Endodermal cell (in vitro differentiated cells): ENCODE results near the gene OPRM1. TPM values are rescaled to one million over a fixed set of nuclear protein-coding genes. Genes with fewer than 3 reads are reported as not detected.

Experiments used
- DNase-seq: peaks from one replicate; pipeline ENCODE4 v3.0.0-alpha.2; 2017
- H3K27ac ChIP-seq: 2 replicates; pipeline ENCODE4 v1.5.1; 2013; ENCODE audit warnings: mild to moderate bottlenecking, low read depth, low read length, moderate library complexity
- H3K27me3 ChIP-seq: 2 replicates; pipeline ENCODE4 v1.6.1; 2013; ENCODE audit warnings: mild to moderate bottlenecking, low read length, moderate library complexity; ENCODE audit not compliant: insufficient read depth, control insufficient read depth, poor library complexity, severe bottlenecking
- H3K36me3 ChIP-seq: 2 replicates; pipeline ENCODE4 v1.7.0; 2013; ENCODE audit warnings: mild to moderate bottlenecking, low read length, moderate library complexity; ENCODE audit not compliant: control insufficient read depth, insufficient read depth
- H3K4me1 ChIP-seq: one replicate; pipeline ENCODE4 v1.7.0; 2013; ENCODE audit warnings: low read length; ENCODE audit not compliant: control insufficient read depth, insufficient read depth
- H3K4me3 ChIP-seq: 2 replicates; pipeline ENCODE4 v1.5.1; 2013; ENCODE audit warnings: mild to moderate bottlenecking, low read length, moderate library complexity
- H3K9ac ChIP-seq: 2 replicates; pipeline ENCODE4 v1.6.1; 2013; ENCODE audit warnings: mild to moderate bottlenecking, low read length, moderate library complexity; ENCODE audit not compliant: poor library complexity, severe bottlenecking; ENCODE audit errors: extremely low read depth
- H3K9me3 ChIP-seq: 2 replicates; pipeline ENCODE4 v1.6.1; 2013; ENCODE audit warnings: mild to moderate bottlenecking, low read length, moderate library complexity; ENCODE audit not compliant: control insufficient read depth
- H3K27ac Mint-ChIP-seq: 2 replicates; pipeline ENCODE4 v1.8.0; 2020; ENCODE audit warnings: mixed read lengths
- H3K27me3 Mint-ChIP-seq: 2 replicates; pipeline ENCODE4 v1.8.0; 2021; ENCODE audit warnings: mild to moderate bottlenecking, mixed read lengths; ENCODE audit not compliant: insufficient read depth
- H3K36me3 Mint-ChIP-seq: 2 replicates; pipeline ENCODE4 v1.8.0; 2020; ENCODE audit warnings: low read depth, mixed read lengths
- H3K4me1 Mint-ChIP-seq: 2 replicates; pipeline ENCODE4 v1.8.0; 2020; ENCODE audit warnings: mixed read lengths
- H3K4me3 Mint-ChIP-seq: 2 replicates; pipeline ENCODE4 v1.8.0; 2020; ENCODE audit warnings: mild to moderate bottlenecking, moderate library complexity, mixed read lengths
- H3K9me3 Mint-ChIP-seq: 2 replicates; pipeline ENCODE4 v1.8.0; 2020; ENCODE audit warnings: mild to moderate bottlenecking, mixed read lengths
- WGBS, 2 experiments: methylation state at CpG; one replicate each; pipeline versions ENCODE4 v1.1.5 to v1.1.7; 2013; ENCODE audit warnings: missing lambda C conversion rate in 2 of 2, mixed read lengths in 1 of 2; ENCODE audit not compliant: insufficient coverage in 1 of 2, insufficient read length in 1 of 2; 5-methylcytosine and 5-hydroxymethylcytosine counted together
- total RNA-seq, 2 donors: library from RNA; stranded (reverse); fragmentation: NEBNext Ultra II Directional in 1 of 2; extraction: Animal tissue kit (Norgen Biotek cat#: 25700) in 1 of 2; gene quantifications; 2 replicates in 1 of 2; 3 replicates in 1 of 2; pipeline ENCODE4 v1.2.1, GENCODE V29; 2021
- TF ChIP-seq, protein P1 (sequence below): fragments of 200-600 bp; sonication (generic); conservative IDR thresholded peaks from 2 replicates; pipeline ENCODE4 v1.5.0; 2021; ENCODE audit warnings: antibody characterized with exemption, mild to moderate bottlenecking

The OPRM1 gene
- total RNA-seq, 2 donors from 2014 or later: not detected

DNA sequence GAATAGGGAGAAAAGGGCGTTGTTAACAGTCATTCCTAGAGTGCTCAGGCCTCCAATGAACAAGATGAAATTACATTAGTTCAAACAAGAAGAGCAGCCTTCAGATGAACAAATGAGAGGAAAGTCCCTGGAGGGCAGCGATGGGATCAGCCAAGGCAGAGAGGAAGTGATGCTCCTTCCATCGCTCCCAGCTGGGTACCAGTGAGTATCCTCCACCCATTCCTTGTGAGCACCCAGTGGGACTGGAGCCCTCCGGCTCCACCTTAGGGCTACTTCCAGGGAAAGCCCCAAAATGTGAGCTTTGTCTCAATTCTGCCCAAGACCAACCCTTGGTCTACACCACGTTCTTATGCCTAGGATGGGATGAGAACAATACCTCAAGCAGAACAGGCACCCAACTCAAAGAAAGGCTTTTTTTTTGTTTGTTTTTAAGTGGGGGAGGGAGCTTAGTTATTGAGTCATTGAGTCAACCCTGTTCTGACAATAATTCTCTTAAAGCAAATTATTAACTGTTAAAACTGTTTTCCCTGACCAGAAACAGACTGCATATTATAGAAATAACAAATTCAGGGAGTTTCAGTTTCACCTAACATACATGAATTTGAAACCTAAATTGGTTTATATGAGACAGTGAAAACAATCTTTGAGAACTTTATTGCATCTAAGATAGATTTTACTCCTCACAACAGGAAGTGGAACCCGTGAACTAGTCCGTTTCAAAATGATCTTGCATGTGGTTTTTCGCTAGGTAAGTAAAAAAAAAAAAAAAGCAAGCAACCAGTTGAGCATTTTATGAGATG lies 210.7 kb downstream of the OPRM1 start:
- no peak overlapping the region for H3K9ac ChIP-seq
- 92 to 100% methylated on average over 3 to 8 of the region's 8 CpGs for WGBS, 2 experiments
- Mint-ChIP-seq H3K4me1 (peaks cover 36% of the 10 kb centered on the region), H3K27me3 (no peaks in the 10 kb centered on the region), H3K36me3 (no peaks in the 10 kb centered on the region), H3K9me3 (peaks cover 3% of the 10 kb centered on the region), H3K27ac (no peak overlapping the region), H3K4me3 (no peak overlapping the region)
- H3K4me1 ChIP-seq: peaks cover 9% of the 10 kb centered on the region
- no peaks in the 10 kb centered on the region for H3K9me3 ChIP-seq
- H3K4me3 ChIP-seq: no peak overlapping the region
- no peak for DNase-seq
- TF ChIP-seq, protein P1, sequence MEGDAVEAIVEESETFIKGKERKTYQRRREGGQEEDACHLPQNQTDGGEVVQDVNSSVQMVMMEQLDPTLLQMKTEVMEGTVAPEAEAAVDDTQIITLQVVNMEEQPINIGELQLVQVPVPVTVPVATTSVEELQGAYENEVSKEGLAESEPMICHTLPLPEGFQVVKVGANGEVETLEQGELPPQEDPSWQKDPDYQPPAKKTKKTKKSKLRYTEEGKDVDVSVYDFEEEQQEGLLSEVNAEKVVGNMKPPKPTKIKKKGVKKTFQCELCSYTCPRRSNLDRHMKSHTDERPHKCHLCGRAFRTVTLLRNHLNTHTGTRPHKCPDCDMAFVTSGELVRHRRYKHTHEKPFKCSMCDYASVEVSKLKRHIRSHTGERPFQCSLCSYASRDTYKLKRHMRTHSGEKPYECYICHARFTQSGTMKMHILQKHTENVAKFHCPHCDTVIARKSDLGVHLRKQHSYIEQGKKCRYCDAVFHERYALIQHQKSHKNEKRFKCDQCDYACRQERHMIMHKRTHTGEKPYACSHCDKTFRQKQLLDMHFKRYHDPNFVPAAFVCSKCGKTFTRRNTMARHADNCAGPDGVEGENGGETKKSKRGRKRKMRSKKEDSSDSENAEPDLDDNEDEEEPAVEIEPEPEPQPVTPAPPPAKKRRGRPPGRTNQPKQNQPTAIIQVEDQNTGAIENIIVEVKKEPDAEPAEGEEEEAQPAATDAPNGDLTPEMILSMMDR: no peak
- no peaks in the 10 kb centered on the region for H3K27me3 ChIP-seq
- no peak overlapping the region for H3K27ac ChIP-seq
- no peaks in the 10 kb centered on the region for H3K36me3 ChIP-seq

DNA sequence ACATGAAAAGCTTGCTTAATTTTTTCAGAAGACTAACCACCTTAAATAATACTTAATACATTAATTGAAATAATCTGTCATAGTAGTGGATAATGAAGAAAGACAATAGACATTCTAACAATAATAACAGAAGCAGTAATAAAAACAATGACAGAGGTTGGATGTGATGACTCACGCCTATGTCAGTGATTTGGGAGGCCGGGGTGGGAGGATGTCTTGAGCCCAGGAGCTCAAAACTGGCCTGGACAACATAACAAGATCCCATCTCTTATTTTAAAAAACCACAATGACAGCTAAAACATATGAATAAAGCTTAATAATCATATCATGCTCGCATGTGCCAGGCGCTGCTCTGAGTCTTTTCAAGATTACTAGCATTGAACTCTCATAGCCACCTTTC lies 212.1 kb downstream of the OPRM1 start:
- Mint-ChIP-seq H3K4me1 (peaks cover 24% of the 10 kb centered on the region), H3K27me3 (no peaks in the 10 kb centered on the region), H3K4me3 (no peak overlapping the region), H3K36me3 (no peaks in the 10 kb centered on the region), H3K27ac (no peak overlapping the region), H3K9me3 (peaks cover 13% of the 10 kb centered on the region)
- no peak overlapping the region for H3K4me3 ChIP-seq
- peaks cover 7% of the 10 kb centered on the region for H3K9me3 ChIP-seq
- TF ChIP-seq, protein P1: no peak
- no peaks in the 10 kb centered on the region for H3K36me3 ChIP-seq
- H3K9ac ChIP-seq: no peak overlapping the region
- WGBS, 2 experiments: 95 to 100% methylated on average over 2 to 4 of the region's 4 CpGs
- no peaks in the 10 kb centered on the region for H3K27me3 ChIP-seq
- peaks cover 6% of the 10 kb centered on the region for H3K4me1 ChIP-seq
- DNase-seq: no peak
- H3K27ac ChIP-seq: no peak overlapping the region

DNA sequence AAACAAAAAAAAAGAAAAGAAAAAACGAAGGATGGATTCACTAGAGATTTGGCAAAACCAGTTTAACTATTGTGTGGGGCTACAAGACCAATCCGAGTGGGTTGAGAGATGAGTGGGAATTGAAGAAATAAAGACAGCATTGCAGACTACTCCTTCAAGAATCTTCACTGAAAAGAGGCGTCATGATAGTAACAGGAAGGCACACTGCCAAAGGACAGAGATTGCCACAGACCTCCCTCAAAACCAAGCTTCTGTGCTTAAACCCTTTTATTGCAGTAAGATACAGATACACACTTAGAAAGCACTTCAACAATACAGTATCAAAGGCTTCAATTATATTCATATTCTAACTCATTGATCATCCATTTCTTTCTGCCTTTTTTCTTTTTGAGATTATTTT lies 213.6 kb downstream of the OPRM1 start:
- H3K9me3 ChIP-seq: peaks cover 7% of the 10 kb centered on the region
- Mint-ChIP-seq H3K4me3 (no peak overlapping the region), H3K27ac (no peak overlapping the region), H3K9me3 (peaks cover 13% of the 10 kb centered on the region), H3K36me3 (no peaks in the 10 kb centered on the region), H3K27me3 (no peaks in the 10 kb centered on the region), H3K4me1 (peaks cover 11% of the 10 kb centered on the region)
- 80 to 90% methylated on average over 1 to 3 of the region's 3 CpGs for WGBS, 2 experiments
- H3K36me3 ChIP-seq: no peaks in the 10 kb centered on the region
- no peak for DNase-seq
- H3K27ac ChIP-seq: no peak overlapping the region
- H3K9ac ChIP-seq: no peak overlapping the region
- peaks cover 3% of the 10 kb centered on the region for H3K4me1 ChIP-seq
- TF ChIP-seq, protein P1: no peak
- H3K4me3 ChIP-seq: no peak overlapping the region
- H3K27me3 ChIP-seq: no peaks in the 10 kb centered on the region
